ENCODE data around the gene ACY1.
"Not testable (repeated sequence)": the region's sequence is repeated elsewhere in the genome, so short reads cannot be mapped to it uniquely, and the experiment has no call there.

ACY1 gene

GRCh38 chr3:51983578-51984268, 388 bp downstream of the ACY1 start:
- DNase-seq, result no peak

GRCh38 chr3:51984269-51984647, 923 bp downstream of the ACY1 start:
- DNase-seq, result no peak

- DNase-seq, result no peak
These were observed 1.7 kb downstream of the ACY1 start for GRCh38 chr3:51985063-51985462.

- no peak for DNase-seq
These were observed 2.9 kb downstream of the ACY1 start for GRCh38 chr3:51986010-51986947.

GRCh38 chr3:51987568-51987967, 4.2 kb downstream of the ACY1 start:
- DNase-seq, result no peak

GRCh38 chr3:51988286-51989146, 5.2 kb downstream of the ACY1 start:
- no peak for DNase-seq

GRCh38 chr3:51990501-51990971, 7.2 kb downstream of the ACY1 start:
- DNase-seq, result not testable (repeated sequence)

- no peak for DNase-seq
These were observed 8.8 kb downstream of the ACY1 start for GRCh38 chr3:51992017-51992682.

- not testable (repeated sequence) for DNase-seq
These were observed 10.3 kb downstream of the ACY1 start for GRCh38 chr3:51993657-51994056.

GRCh38 chr3:51994530-51994929, 11.2 kb downstream of the ACY1 start:
- no peak for DNase-seq

GRCh38 chr3:51995346-51996163, 12.2 kb downstream of the ACY1 start, which contains the start of gene RPL29:
RPL29 (minus strand) TSS chr3:51995895; CDS start chr3:51995461, 434 bp downstream.
- peak; percentile 95 for DNase-seq

- no peak for DNase-seq
These were observed 13.8 kb downstream of the ACY1 start for GRCh38 chr3:51997172-51997571.

GRCh38 chr3:51997935-51998596, 14.7 kb downstream of the ACY1 start:
- DNase-seq, result no peak

- no peak for DNase-seq
These were observed 15.4 kb downstream of the ACY1 start for GRCh38 chr3:51998774-51999173.

GRCh38 chr3:51999846-52000245, 16.5 kb downstream of the ACY1 start:
- DNase-seq, result no peak

- peak; percentile 60 for DNase-seq
These were observed 18.2 kb downstream of the ACY1 start for GRCh38 chr3:52001443-52001974.

GRCh38 chr3:52002748-52003147, 19.4 kb downstream of the ACY1 start:
- no peak for DNase-seq

- peak; percentile 71 for DNase-seq
These were observed 20.9 kb downstream of the ACY1 start for GRCh38 chr3:52004163-52004787.

GRCh38 chr3:52004906-52005395, 21.6 kb downstream of the ACY1 start:
- DNase-seq, result no peak
